SK-N-SH treated with all-trans-retinoic acid at 6 μM for 48 hours (cell line): ENCODE results near the gene PCLO.
"Not testable (repeated sequence)": the region's sequence is repeated elsewhere in the genome, so short reads cannot be mapped to it uniquely, and the experiment has no call there.

ENCODE experiments used
- ATAC-seq: fragments of 200-7000 bp; cut with Tn5 transposase; 3 replicates; pipeline ENCODE4 v1.9.1; 2020; ENCODE audit warnings: mild to moderate bottlenecking, moderate library complexity
- ARNTL ChIP-seq: fragments of 450-650 bp; formaldehyde crosslinking; IDR thresholded peaks from 2 replicates; pipeline ENCODE4 v1.5.0; 2020; ENCODE audit warnings: low read depth, mild to moderate bottlenecking, moderate library complexity, borderline replicate concordance
- BACH2 ChIP-seq: fragments of 250-450 bp; sonication (Bioruptor Pico); IDR thresholded peaks from 2 replicates; pipeline ENCODE4 v1.9.0; 2021; ENCODE audit warnings: mild to moderate bottlenecking, borderline replicate concordance
- CREB5 ChIP-seq: fragments of 250-450 bp; sonication (Bioruptor Pico); IDR thresholded peaks from 2 replicates; pipeline ENCODE4 v1.5.1; 2020; ENCODE audit warnings: low read depth, mild to moderate bottlenecking, moderate library complexity
- CSRNP3 ChIP-seq: fragments of 250-450 bp; sonication (Bioruptor Pico); IDR thresholded peaks from 2 replicates; pipeline ENCODE4 v1.5.1; 2021; ENCODE audit warnings: mild to moderate bottlenecking, moderate library complexity
- GLIS3 ChIP-seq: fragments of 250-450 bp; sonication (Bioruptor Pico); IDR thresholded peaks from 2 replicates; pipeline ENCODE4 v1.5.0; 2020; ENCODE audit warnings: mild to moderate bottlenecking, moderate library complexity
- OSR1 ChIP-seq: fragments of 250-450 bp; sonication (Bioruptor Pico); IDR thresholded peaks from 2 replicates; pipeline ENCODE4 v1.8.0; 2022; ENCODE audit warnings: moderate library complexity, mild to moderate bottlenecking, inconsistent platforms
- PATZ1 ChIP-seq: fragments of 250-450 bp; sonication (Bioruptor Pico); IDR thresholded peaks from 2 replicates; pipeline ENCODE4 v1.8.0; 2020; ENCODE audit warnings: mild to moderate bottlenecking, moderate library complexity, borderline replicate concordance
- POU6F1 ChIP-seq: fragments of 250-450 bp; sonication (Bioruptor Pico); IDR thresholded peaks from 2 replicates; pipeline ENCODE4 v1.8.0; 2021; ENCODE audit warnings: low read depth, mild to moderate bottlenecking, moderate library complexity, borderline replicate concordance
- RARB ChIP-seq: fragments of 250-450 bp; sonication (Bioruptor Pico); IDR thresholded peaks from 2 replicates; pipeline ENCODE4 v1.8.0; 2021; ENCODE audit warnings: mild to moderate bottlenecking, moderate library complexity
- SNAI2 ChIP-seq: fragments of 250-450 bp; sonication (Bioruptor Pico); IDR thresholded peaks from 2 replicates; pipeline ENCODE4 v1.5.0; 2020; ENCODE audit warnings: mild to moderate bottlenecking, moderate library complexity
- TCF4 ChIP-seq: fragments of 250-450 bp; sonication (Bioruptor Pico); IDR thresholded peaks from 2 replicates; pipeline ENCODE4 v1.8.0; 2021; ENCODE audit warnings: mild to moderate bottlenecking, moderate library complexity, borderline replicate concordance
- TOX ChIP-seq: fragments of 250-450 bp; sonication (Bioruptor Pico); IDR thresholded peaks from 2 replicates; pipeline ENCODE4 v1.8.0; 2021; ENCODE audit warnings: mild to moderate bottlenecking, moderate library complexity, borderline replicate concordance
- ZFP3 ChIP-seq: fragments of 250-450 bp; sonication (Bioruptor Pico); IDR thresholded peaks from 2 replicates; pipeline ENCODE4 v1.5.0; 2020; ENCODE audit warnings: mild to moderate bottlenecking, moderate library complexity
- ZFP30 ChIP-seq: fragments of 450-650 bp; formaldehyde crosslinking; IDR thresholded peaks from 2 replicates; pipeline ENCODE4 v1.5.0; 2022; ENCODE audit warnings: mild to moderate bottlenecking, moderate library complexity
- ZNF565 ChIP-seq: fragments of 450-650 bp; formaldehyde crosslinking; conservative IDR thresholded peaks from 2 replicates; pipeline ENCODE4 v1.5.0; 2020; ENCODE audit warnings: low read depth, mild to moderate bottlenecking, moderate library complexity
- ZNF70 ChIP-seq: fragments of 450-650 bp; formaldehyde crosslinking; IDR thresholded peaks from 2 replicates; pipeline ENCODE4 v1.5.0; 2020; ENCODE audit warnings: mild to moderate bottlenecking, moderate library complexity
- ZNF8 ChIP-seq: fragments of 450-650 bp; formaldehyde crosslinking; IDR thresholded peaks from 2 replicates; pipeline ENCODE4 v1.5.0; 2020; ENCODE audit warnings: mild to moderate bottlenecking, moderate library complexity

PCLO gene

GRCh38 chr7:82904871-82905270 lies 257.8 kb downstream of the PCLO start:
- TF ChIP-seq PATZ1 (no peak), OSR1 (CRISPR knock-in tag) (no peak), ZNF70 (CRISPR knock-in tag) (no peak), TOX (no peak), ZFP30 (CRISPR knock-in tag) (no peak), TCF4 (no peak), POU6F1 (no peak), RARB (CRISPR knock-in tag) (no peak), CREB5 (CRISPR knock-in tag) (no peak)
- ATAC-seq: no peak

GRCh38 chr7:82901098-82901497 lies 261.6 kb downstream of the PCLO start:
- not testable (repeated sequence) for ATAC-seq

GRCh38 chr7:82897500-82897899 lies 265.2 kb downstream of the PCLO start:
- TF ChIP-seq BACH2 (CRISPR knock-in tag) (no peak), GLIS3 (no peak), ZNF565 (CRISPR knock-in tag) (no peak), ZNF8 (CRISPR knock-in tag) (no peak), ARNTL (no peak), CREB5 (CRISPR knock-in tag) (no peak), PATZ1 (no peak)
- ATAC-seq: no peak

GRCh38 chr7:82894341-82894740 lies 268.3 kb downstream of the PCLO start:
- not testable (repeated sequence) for ATAC-seq

- ATAC-seq: no peak
- TF ChIP-seq ZFP3: no peak
- TF ChIP-seq POU6F1: no peak
- TF ChIP-seq ARNTL: no peak
- no peak for TF ChIP-seq BACH2 (CRISPR knock-in tag)
- no peak for TF ChIP-seq ZNF70 (CRISPR knock-in tag)
- no peak for TF ChIP-seq OSR1 (CRISPR knock-in tag)
Observed at GRCh38 chr7:82886324-82886723, 276.4 kb downstream of the PCLO start.

- ATAC-seq: no peak
- TF ChIP-seq PATZ1: no peak
- TF ChIP-seq CREB5 (CRISPR knock-in tag): no peak
- no peak for TF ChIP-seq RARB (CRISPR knock-in tag)
- TF ChIP-seq CSRNP3 (CRISPR knock-in tag): no peak
- no peak for TF ChIP-seq ZNF70 (CRISPR knock-in tag)
- TF ChIP-seq ZNF565 (CRISPR knock-in tag): no peak
- TF ChIP-seq BACH2 (CRISPR knock-in tag): no peak
- TF ChIP-seq SNAI2: no peak
Observed at GRCh38 chr7:82865856-82866255, 296.8 kb downstream of the PCLO start.
